Endothelial cell (in vitro differentiated cells): ENCODE results near the gene PSMD13. TPM values are rescaled to one million over a fixed set of nuclear protein-coding genes. Genes with fewer than 3 reads are reported as not detected.

Experiments used
- DNase-seq: peaks from one replicate; pipeline ENCODE4 v3.0.0; 2021; ENCODE audit warnings: low spot score
- H3K27ac Mint-ChIP-seq: one replicate; pipeline ENCODE4 v1.8.0; 2021; ENCODE audit warnings: mixed read lengths, inconsistent platforms; ENCODE audit not compliant: unreplicated experiment
- H3K27me3 Mint-ChIP-seq: one replicate; pipeline ENCODE4 v1.8.0; 2021; ENCODE audit warnings: mild to moderate bottlenecking, moderate library complexity, mixed read lengths, inconsistent platforms; ENCODE audit not compliant: unreplicated experiment
- H3K36me3 Mint-ChIP-seq: one replicate; pipeline ENCODE4 v1.8.0; 2021; ENCODE audit warnings: mild to moderate bottlenecking, low read depth, mixed read lengths, inconsistent platforms; ENCODE audit not compliant: unreplicated experiment
- H3K4me1 Mint-ChIP-seq: one replicate; pipeline ENCODE4 v1.8.0; 2021; ENCODE audit warnings: mild to moderate bottlenecking, mixed read lengths, inconsistent platforms; ENCODE audit not compliant: unreplicated experiment
- H3K4me3 Mint-ChIP-seq: one replicate; pipeline ENCODE4 v1.8.0; 2021; ENCODE audit warnings: mild to moderate bottlenecking, mixed read lengths, inconsistent platforms; ENCODE audit not compliant: unreplicated experiment
- H3K9me3 Mint-ChIP-seq: one replicate; pipeline ENCODE4 v1.8.0; 2021; ENCODE audit warnings: mixed read lengths, inconsistent platforms; ENCODE audit not compliant: unreplicated experiment
- total RNA-seq: library from RNA; stranded (reverse); fragmentation: NEBNext Ultra II Directional; extraction: Animal tissue kit (Norgen Biotek cat#: 25700); gene quantifications from one replicate; pipeline ENCODE4 v1.2.1, GENCODE V29; 2021; ENCODE audit not compliant: unreplicated experiment
- TF ChIP-seq, protein P1 (sequence below): fragments of 200-600 bp; sonication (generic); IDR thresholded peaks from one replicate; pipeline ENCODE4 v1.5.0; 2021; ENCODE audit warnings: antibody characterized with exemption; ENCODE audit not compliant: unreplicated experiment

PSMD13 gene
- total RNA-seq, 1 donor from 2014 or later: 189 TPM

DNA sequence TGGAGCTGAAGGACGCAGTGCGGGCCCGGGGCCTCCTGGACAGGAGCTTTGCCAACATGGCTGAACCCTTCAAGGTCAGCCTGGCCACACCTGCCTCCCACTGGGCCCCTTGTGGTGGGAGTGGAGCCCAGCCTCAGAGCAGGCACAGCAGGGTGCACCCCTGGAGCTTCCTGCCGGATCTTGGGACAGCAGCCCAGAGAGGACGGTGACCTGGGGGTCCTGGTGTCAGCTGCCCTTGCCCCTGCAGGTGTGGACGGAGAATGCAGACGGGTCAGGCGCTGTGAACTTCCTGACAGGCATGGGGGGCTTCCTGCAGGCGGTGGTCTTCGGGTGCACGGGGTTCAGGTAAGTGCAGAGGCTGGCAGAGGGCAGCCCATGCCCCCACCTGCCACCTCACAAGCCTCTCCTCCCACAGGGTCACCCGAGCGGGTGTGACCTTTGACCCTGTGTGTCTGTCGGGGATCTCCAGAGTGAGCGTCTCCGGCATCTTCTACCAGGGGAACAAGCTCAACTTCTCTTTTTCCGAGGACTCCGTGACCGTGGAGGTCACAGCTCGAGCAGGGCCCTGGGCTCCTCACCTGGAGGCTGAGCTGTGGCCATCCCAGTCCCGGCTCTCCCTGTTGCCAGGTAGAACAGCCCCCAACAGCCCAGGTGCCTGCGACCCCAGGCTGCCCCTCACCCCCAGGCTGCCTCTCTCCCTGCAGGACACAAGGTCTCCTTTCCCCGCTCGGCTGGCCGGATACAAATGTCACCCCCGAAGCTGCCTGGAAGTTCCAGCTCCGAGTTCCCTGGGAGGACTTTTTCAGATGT, 57.3 kb downstream of the PSMD13 start:
- Mint-ChIP-seq H3K4me3 (no peak overlapping the region), H3K4me1 (peaks cover 5% of the 10 kb centered on the region), H3K27ac (no peak overlapping the region), H3K36me3 (peaks cover 6% of the 10 kb centered on the region), H3K9me3 (no peaks in the 10 kb centered on the region), H3K27me3 (peaks cover 5% of the 10 kb centered on the region)
- no peak for DNase-seq
- TF ChIP-seq, protein P1, sequence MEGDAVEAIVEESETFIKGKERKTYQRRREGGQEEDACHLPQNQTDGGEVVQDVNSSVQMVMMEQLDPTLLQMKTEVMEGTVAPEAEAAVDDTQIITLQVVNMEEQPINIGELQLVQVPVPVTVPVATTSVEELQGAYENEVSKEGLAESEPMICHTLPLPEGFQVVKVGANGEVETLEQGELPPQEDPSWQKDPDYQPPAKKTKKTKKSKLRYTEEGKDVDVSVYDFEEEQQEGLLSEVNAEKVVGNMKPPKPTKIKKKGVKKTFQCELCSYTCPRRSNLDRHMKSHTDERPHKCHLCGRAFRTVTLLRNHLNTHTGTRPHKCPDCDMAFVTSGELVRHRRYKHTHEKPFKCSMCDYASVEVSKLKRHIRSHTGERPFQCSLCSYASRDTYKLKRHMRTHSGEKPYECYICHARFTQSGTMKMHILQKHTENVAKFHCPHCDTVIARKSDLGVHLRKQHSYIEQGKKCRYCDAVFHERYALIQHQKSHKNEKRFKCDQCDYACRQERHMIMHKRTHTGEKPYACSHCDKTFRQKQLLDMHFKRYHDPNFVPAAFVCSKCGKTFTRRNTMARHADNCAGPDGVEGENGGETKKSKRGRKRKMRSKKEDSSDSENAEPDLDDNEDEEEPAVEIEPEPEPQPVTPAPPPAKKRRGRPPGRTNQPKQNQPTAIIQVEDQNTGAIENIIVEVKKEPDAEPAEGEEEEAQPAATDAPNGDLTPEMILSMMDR: no peak

DNA sequence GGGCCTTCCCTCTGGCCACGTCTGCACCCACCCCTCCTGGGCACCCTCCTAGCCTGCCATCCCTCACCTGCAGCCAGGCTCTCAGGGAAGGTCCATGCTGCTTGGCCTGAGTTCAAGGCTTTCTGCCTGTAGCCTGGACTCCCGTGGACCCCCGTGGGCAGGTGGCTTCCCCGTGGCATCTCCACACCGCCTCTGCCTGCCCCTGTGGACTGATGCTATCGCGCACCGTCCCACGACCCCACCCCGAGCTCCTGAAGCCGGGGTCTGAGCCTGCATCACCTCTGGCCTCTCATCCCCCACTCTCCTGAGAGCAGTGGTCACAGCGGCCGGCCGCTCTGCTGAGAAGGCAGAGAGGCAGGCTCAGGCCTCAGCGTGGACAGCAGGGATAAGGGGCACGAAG, 58.0 kb downstream of the PSMD13 start:
- Mint-ChIP-seq H3K27me3 (peaks cover 2% of the 10 kb centered on the region), H3K36me3 (peaks cover 6% of the 10 kb centered on the region), H3K9me3 (no peaks in the 10 kb centered on the region), H3K4me1 (peaks cover 5% of the 10 kb centered on the region), H3K4me3 (no peak overlapping the region), H3K27ac (no peak overlapping the region)
- TF ChIP-seq, protein P1: no peak
- DNase-seq: no peak

DNA sequence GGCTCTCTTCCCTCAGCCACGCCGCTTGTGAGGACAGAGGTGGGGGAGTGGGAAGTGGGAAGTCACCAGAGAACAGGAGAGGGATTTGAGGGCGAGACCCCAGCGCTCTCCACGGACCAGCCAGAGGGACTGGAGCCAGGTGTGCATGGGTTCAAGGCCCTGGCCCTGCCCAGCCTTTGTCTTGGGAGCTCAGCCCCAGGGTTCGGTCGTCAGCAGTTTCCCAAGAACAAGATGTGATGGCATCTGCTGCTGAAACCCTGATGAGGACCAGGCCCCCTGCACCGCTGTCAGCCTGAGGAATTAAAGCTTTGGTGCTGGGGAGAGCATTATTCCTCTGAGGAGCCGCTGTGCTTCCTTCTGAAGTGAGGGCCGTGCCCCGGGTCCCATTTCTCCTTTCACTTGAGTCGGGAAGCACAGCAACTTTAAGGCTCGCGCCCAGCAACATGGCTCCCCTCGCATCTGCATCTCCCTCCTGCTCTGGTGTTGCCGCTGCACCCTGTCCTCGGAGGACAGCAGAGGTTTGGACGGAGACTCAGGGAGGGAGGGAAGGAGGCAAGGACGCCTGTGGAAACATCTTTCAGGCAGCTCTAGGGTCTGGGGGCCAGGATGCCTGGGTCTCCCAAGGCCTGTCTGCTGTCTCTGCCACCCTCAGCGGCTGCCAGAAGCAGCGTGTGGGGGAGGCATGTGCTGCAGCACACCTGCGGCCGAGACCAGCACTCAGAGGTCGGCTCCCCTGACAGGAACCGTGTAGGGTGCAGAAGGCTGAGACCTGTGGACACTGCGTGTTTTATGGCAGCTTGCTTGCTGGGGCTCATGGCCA, 58.8 kb downstream of the PSMD13 start:
- H3K9me3 Mint-ChIP-seq: no peaks in the 10 kb centered on the region
- no peak for DNase-seq
- H3K4me1 Mint-ChIP-seq: peaks cover 5% of the 10 kb centered on the region
- TF ChIP-seq, protein P1: no peak
- peak overlapping the region; percentile 31 for H3K4me3 Mint-ChIP-seq
- H3K36me3 Mint-ChIP-seq: peaks cover 6% of the 10 kb centered on the region
- H3K27me3 Mint-ChIP-seq: peaks cover 2% of the 10 kb centered on the region
- H3K27ac Mint-ChIP-seq: no peak overlapping the region

DNA sequence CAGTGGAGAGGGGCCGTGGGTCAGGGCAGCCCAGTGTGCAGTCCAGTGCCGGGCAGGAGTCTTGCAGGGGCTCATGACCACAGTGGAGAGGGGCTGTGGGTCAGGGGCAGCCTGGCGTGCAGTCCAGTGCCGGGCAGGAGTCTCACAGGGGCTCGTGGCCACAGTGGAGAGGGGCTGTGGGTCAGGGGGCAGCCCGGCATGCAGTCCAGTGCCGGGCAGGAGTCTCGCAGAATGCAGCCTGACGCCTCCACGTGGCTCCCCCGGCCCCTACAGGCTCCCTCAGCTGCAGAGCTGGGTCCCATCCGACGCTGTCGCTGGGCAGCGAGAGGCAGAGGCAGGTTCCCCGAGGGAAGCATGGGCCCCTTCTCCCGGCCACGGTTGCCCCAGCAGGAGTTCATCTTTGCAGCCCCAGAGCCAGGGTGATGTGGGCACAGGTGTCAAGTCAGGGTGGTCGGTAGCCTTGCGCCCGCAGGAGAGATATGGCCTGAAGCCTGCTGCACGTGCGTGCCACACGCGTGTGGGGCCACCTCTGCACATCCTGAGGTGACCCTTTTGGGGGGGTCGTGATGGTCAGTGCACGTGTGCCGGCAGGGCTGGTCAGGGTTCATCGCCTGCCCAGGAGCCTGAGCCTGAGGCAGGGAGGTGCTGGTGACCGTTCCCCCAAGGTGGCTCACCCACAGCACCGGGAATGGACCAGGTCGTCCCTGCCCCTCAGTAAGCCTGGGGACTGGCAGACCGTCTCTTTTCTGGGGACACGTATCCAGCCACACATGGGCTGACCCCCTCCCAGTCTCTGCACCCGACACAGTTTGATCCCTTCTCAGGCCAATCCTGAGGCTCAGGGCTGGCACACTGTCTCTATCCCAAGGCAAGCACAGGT, 59.6 kb downstream of the PSMD13 start:
- Mint-ChIP-seq H3K36me3 (peaks cover 6% of the 10 kb centered on the region), H3K27me3 (peaks cover 2% of the 10 kb centered on the region), H3K9me3 (no peaks in the 10 kb centered on the region), H3K4me3 (no peak overlapping the region), H3K27ac (no peak overlapping the region), H3K4me1 (peaks cover 5% of the 10 kb centered on the region)
- TF ChIP-seq, protein P1: no peak
- no peak for DNase-seq
